ENCODE measurements around the gene AKT3.
"Not testable (repeated sequence)": the region's sequence is repeated elsewhere in the genome, so short reads cannot be mapped to it uniquely, and the experiment has no call there.

Gene AKT3

GRCh38 chr1:243598433-243598832 is 251.6 kb downstream of the AKT3 start:
- no peak for DNase-seq (ENCODE audit: low spot score)

GRCh38 chr1:243597383-243597782 is 252.7 kb downstream of the AKT3 start:
- no peak for DNase-seq (ENCODE audit: low spot score)

- DNase-seq (ENCODE audit: low spot score) = no peak
These were observed 253.5 kb downstream of the AKT3 start for GRCh38 chr1:243596431-243597062.

GRCh38 chr1:243595527-243596210 is 254.4 kb downstream of the AKT3 start:
- no peak for DNase-seq (ENCODE audit: low spot score)

DNA sequence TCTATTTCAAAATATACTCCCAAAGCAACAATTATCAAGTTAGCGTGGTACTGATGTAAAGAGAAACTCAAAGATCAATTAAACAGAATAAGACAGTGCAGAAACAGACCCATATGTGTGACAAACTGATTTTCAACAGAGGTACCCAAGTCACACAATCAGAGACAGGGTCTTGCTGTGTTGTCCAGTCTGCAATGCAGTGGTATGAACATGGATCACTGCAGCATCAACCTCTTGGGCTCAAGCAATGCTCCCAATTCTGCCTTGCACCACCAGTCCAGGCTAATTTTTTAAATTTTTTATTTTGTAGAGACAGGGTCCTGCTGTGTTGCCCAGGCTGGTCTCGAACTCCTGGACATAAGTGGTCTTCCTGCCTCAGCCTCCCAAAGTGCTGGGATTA is 255.6 kb downstream of the AKT3 start:
- DNase-seq (ENCODE audit: low spot score) = no peak

GRCh38 chr1:243589286-243589685 is 260.8 kb downstream of the AKT3 start:
- not testable (repeated sequence) for DNase-seq (ENCODE audit: low spot score)

DNA sequence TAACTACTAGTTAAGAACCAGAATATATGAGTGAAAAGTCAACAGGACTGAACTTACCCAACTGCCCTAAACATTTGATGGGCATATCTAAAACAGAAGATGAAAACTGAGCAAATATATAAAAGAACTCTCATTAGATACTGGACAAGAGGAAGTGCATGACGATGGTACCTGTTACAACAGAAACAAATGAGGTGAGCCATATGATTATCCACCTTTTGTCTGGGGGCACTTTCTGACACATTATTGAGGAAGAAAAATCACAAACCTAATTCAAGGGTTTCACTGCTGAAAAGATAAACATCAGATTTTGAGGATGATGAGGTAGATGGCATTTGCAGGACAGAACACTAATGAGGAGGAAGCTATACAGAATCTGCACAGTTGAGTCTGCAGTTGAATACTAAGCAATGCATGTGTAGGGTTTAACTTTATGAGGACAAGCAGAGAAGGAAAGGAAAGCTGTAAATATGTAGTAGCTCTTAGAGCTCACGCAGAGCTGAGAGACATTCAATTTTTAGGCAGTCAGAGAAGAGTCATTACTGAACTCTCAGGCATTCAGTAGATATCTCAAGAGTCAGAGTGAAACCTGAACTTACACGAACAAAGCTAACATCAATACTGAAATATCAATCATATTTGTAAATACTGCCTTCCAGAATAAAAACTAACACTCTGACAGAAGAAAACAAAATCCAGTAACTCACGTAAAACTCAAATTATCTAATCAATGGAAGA is 262.1 kb downstream of the AKT3 start:
- DNase-seq (ENCODE audit: low spot score) = no peak

DNA sequence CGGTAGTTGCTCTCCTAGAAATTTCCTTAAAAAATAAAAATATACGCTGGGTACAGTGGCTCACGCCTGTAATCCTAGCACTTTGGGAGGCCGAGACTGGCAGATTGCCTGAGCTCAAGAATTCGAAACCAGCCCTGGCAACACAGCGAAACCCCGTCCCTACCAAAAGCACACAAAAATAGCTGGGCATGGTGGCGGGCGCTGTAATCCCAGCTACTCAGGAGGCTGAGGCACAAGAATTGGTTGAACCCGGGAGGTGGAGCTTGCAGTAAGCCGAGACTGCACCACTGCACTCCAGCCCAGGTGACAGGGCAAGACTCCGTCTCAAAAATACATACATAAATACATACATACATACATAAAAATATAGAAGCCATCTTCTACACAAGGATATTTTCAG is 262.8 kb downstream of the AKT3 start:
- no peak for DNase-seq (ENCODE audit: low spot score)

- no peak for DNase-seq (ENCODE audit: low spot score)
These were observed 264.1 kb downstream of the AKT3 start for GRCh38 chr1:243585982-243586381.

GRCh38 chr1:243582326-243582725 is 267.7 kb downstream of the AKT3 start:
- no peak for DNase-seq (ENCODE audit: low spot score)

- no peak for DNase-seq (ENCODE audit: low spot score)
These were observed 269.1 kb downstream of the AKT3 start for GRCh38 chr1:243580984-243581383.

- DNase-seq (ENCODE audit: low spot score) = no peak
These were observed 270.0 kb downstream of the AKT3 start for GRCh38 chr1:243580072-243580471.

- no peak for DNase-seq (ENCODE audit: low spot score)
These were observed 275.0 kb downstream of the AKT3 start for GRCh38 chr1:243575070-243575469.

- DNase-seq (ENCODE audit: low spot score) = no peak
These were observed 277.1 kb downstream of the AKT3 start for GRCh38 chr1:243572940-243573339.

DNA sequence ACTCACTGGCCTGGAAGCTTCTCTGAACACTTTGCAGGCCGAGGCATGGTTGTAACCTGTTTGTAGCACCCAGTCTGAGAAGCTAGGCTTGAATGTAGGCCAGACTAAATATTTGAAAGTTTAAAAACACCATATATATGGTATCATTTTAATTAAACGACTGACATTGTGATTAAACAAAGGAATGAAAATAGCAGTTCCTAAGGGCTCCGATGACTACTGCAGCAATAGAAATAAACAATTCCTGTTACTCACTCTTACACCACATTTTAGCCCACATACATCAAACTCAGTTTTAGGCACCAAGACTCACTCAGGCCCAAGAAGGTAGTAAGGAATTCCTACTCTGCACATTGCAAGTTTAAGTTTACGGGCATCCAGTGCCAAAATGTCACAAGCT is 281.2 kb downstream of the AKT3 start:
- no peak for DNase-seq (ENCODE audit: low spot score)

GRCh38 chr1:243564814-243565213 is 285.2 kb downstream of the AKT3 start:
- DNase-seq (ENCODE audit: low spot score) = no peak

- no peak for DNase-seq (ENCODE audit: low spot score)
These were observed 286.3 kb downstream of the AKT3 start for GRCh38 chr1:243563732-243564131.

GRCh38 chr1:243562473-243562872 is 287.6 kb downstream of the AKT3 start:
- no peak for DNase-seq (ENCODE audit: low spot score)

DNA sequence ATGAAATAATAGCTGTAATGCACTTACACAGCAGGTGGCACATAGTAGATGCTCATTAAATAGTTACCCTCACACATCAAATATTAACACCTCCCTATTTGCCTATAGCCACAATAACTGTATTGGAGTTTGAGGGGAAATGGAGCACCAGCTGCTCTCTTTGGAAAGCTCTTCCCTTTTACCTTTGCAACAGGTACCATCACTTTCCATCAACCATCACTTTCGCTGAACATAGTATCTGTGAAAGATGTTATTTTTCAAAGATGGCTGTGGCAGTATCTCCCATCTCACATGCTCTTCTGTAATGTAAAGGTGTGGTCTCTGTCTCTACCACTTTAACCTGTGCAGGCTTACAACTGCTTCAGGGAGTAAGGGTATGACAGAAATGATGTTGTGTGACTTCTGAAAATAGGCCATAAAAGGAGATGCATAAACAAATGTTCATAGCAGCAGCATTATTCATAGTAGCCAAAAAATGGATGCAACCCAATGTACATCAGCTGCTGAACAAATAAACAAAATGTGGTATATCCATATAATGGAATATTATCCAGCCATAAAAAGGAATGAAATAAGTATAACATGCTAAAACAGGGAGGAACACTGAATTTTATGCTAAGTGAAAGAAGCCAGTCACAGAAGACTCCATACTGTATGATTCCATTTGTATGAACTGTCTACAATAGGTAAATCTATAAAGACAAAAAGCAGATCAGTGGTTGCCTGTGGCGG is 288.3 kb downstream of the AKT3 start:
- DNase-seq (ENCODE audit: low spot score) = no peak

- no peak for DNase-seq (ENCODE audit: low spot score)
These were observed 290.4 kb downstream of the AKT3 start for GRCh38 chr1:243559575-243560162.

- DNase-seq (ENCODE audit: low spot score) = no peak
These were observed 291.5 kb downstream of the AKT3 start for GRCh38 chr1:243558576-243558975.

GRCh38 chr1:243557866-243558265 is 292.2 kb downstream of the AKT3 start:
- no peak for DNase-seq (ENCODE audit: low spot score)
